ENCODE data around the gene CLCN4. TPM values are rescaled to one million over a fixed set of nuclear protein-coding genes. Genes with fewer than 3 reads are reported as not detected.
A peak's percentile ranks its signal among the peaks of the same experiment; 100 is the strongest.

Gene CLCN4
- total and polyA plus RNA-seq, 2 donors (not counting 1 experiment from before 2014, with no cell fraction given): 7.7 to 9.1 TPM

GRCh38 chrX:10175319-10175871 is 18.6 kb downstream of the CLCN4 start:
- Histone ChIP-seq H3K27me3 (replicated peaks in 1 of 4; ENCODE audit: control extremely low read depth in 1 of 4, control insufficient read depth in 3 of 4, insufficient read depth in 4 of 4, low read length in 3 of 4) (no peaks in the 10 kb centered on the region), H3K4me2 (replicated peaks; ENCODE audit: low read depth, low read length, poor library complexity, severe bottlenecking) (no peak overlapping the region), H3K36me3 (replicated peaks in 1 of 2; ENCODE audit: control extremely low read depth in 1 of 2, control insufficient read depth in 1 of 2, extremely low read depth in 1 of 2, insufficient read depth in 2 of 2, low read length in 1 of 2) (peaks cover 0 to 17% of the 10 kb centered on the region in 2 experiments), H3K27ac (ENCODE audit: low read length in 2 of 2) (no peak overlapping the region), H3K4me3 (ENCODE audit: control extremely low read depth in 1 of 5, extremely low read depth in 1 of 5, insufficient read depth in 1 of 5, low read depth in 2 of 5, low read length in 4 of 5) (no peak overlapping the region), H3K4me1 (ENCODE audit: control insufficient read depth in 2 of 2, insufficient read depth in 2 of 2, low read length in 2 of 2) (peaks cover 3 to 15% of the 10 kb centered on the region in 2 donors), H2AFZ (ENCODE audit: insufficient read depth, low read depth, low read length, poor library complexity, severe bottlenecking) (no peak overlapping the region), H3K79me2 (ENCODE audit: control insufficient read depth, insufficient read depth, low read length) (peaks cover 64% of the 10 kb centered on the region), H4K20me1 (ENCODE audit: control insufficient read depth, insufficient read depth, low read length, poor library complexity, severe bottlenecking) (peaks cover 54% of the 10 kb centered on the region), H3K9me3 (ENCODE audit: control extremely low read depth in 1 of 3, control insufficient read depth in 2 of 3, insufficient read depth in 1 of 3, low read length in 2 of 3) (no peaks in the 10 kb centered on the region), H3K9ac (ENCODE audit: low read length) (no peak overlapping the region)
- TF ChIP-seq, protein P1, sequence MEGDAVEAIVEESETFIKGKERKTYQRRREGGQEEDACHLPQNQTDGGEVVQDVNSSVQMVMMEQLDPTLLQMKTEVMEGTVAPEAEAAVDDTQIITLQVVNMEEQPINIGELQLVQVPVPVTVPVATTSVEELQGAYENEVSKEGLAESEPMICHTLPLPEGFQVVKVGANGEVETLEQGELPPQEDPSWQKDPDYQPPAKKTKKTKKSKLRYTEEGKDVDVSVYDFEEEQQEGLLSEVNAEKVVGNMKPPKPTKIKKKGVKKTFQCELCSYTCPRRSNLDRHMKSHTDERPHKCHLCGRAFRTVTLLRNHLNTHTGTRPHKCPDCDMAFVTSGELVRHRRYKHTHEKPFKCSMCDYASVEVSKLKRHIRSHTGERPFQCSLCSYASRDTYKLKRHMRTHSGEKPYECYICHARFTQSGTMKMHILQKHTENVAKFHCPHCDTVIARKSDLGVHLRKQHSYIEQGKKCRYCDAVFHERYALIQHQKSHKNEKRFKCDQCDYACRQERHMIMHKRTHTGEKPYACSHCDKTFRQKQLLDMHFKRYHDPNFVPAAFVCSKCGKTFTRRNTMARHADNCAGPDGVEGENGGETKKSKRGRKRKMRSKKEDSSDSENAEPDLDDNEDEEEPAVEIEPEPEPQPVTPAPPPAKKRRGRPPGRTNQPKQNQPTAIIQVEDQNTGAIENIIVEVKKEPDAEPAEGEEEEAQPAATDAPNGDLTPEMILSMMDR (IDR thresholded peaks at IDR 0.05): no peak
- no peak for TF ChIP-seq EZH2 (IDR thresholded peaks at IDR 0.05; ENCODE audit: borderline replicate concordance, insufficient read depth, low read depth, low read length, poor library complexity, severe bottlenecking)
- intact Hi-C loops (cut with micrococcal nuclease): no loop called here
- ChIA-PET CTCF (interaction anchor here (1.9 kb wide), 1 partner anchor 15 kb away, joined by 9 read pairs; no protein-coding TSS in a partner anchor), POLR2A (no interaction called here)
- H3K9me3 Mint-ChIP-seq (ENCODE audit: insufficient read depth): no peaks in the 10 kb centered on the region
- peak overlapping the region; percentile 20 for H3K27ac Mint-ChIP-seq
- no peaks in the 10 kb centered on the region for H3K27me3 Mint-ChIP-seq
- peaks cover 23% of the 10 kb centered on the region for H3K4me1 Mint-ChIP-seq
- DNase-seq (no peak), ATAC-seq (ENCODE audit: low read depth) (no peak)
- WGBS (ENCODE audit: insufficient coverage): 96% methylated on average over 3 of the region's 8 CpGs
- no peak overlapping the region for H3K4me3 Mint-ChIP-seq

- peaks cover 3 to 11% of the 10 kb centered on the region in 2 donors for H3K4me1 ChIP-seq (ENCODE audit: control insufficient read depth in 2 of 2, insufficient read depth in 2 of 2, low read length in 2 of 2)
- Mint-ChIP-seq H3K4me3 (no peak overlapping the region), H3K9me3 (ENCODE audit: insufficient read depth) (no peaks in the 10 kb centered on the region), H3K27ac (peak overlapping the region; percentile 71), H3K27me3 (no peaks in the 10 kb centered on the region), H3K4me1 (peaks cover 20% of the 10 kb centered on the region)
- ATAC-seq (ENCODE audit: low read depth): no peak
- DNase-seq: no peak
- TF ChIP-seq, protein P1 (IDR thresholded peaks at IDR 0.05): no peak
- no peak for TF ChIP-seq EZH2 (IDR thresholded peaks at IDR 0.05; ENCODE audit: borderline replicate concordance, insufficient read depth, low read depth, low read length, poor library complexity, severe bottlenecking)
- intact Hi-C loops (cut with micrococcal nuclease): no loop called here
- H2AFZ ChIP-seq (ENCODE audit: insufficient read depth, low read depth, low read length, poor library complexity, severe bottlenecking): no peak overlapping the region
- ChIA-PET CTCF (interaction anchor here (0.8 to 1.9 kb wide), 3 partner anchors 8 to 546 kb away, joined by 3 to 7 read pairs (median 3); no protein-coding TSS in a partner anchor), POLR2A (no interaction called here)
- no peaks in the 10 kb centered on the region for H3K9me3 ChIP-seq (ENCODE audit: control extremely low read depth in 1 of 3, control insufficient read depth in 2 of 3, insufficient read depth in 1 of 3, low read length in 2 of 3)
- H3K36me3 ChIP-seq (replicated peaks in 1 of 2; ENCODE audit: control extremely low read depth in 1 of 2, control insufficient read depth in 1 of 2, extremely low read depth in 1 of 2, insufficient read depth in 2 of 2, low read length in 1 of 2): peaks cover 0 to 17% of the 10 kb centered on the region in 2 experiments
- peaks cover 56% of the 10 kb centered on the region for H3K79me2 ChIP-seq (ENCODE audit: control insufficient read depth, insufficient read depth, low read length)
- WGBS (ENCODE audit: insufficient coverage): 83% methylated on average over 5 of the region's 16 CpGs
- no peak overlapping the region for H3K4me3 ChIP-seq (ENCODE audit: control extremely low read depth in 1 of 5, extremely low read depth in 1 of 5, insufficient read depth in 1 of 5, low read depth in 2 of 5, low read length in 4 of 5)
- peaks cover 54% of the 10 kb centered on the region for H4K20me1 ChIP-seq (ENCODE audit: control insufficient read depth, insufficient read depth, low read length, poor library complexity, severe bottlenecking)
- H3K27ac ChIP-seq (ENCODE audit: low read length in 2 of 2): no peak overlapping the region
- no peaks in the 10 kb centered on the region for H3K27me3 ChIP-seq (replicated peaks in 1 of 4; ENCODE audit: control extremely low read depth in 1 of 4, control insufficient read depth in 3 of 4, insufficient read depth in 4 of 4, low read length in 3 of 4)
- H3K9ac ChIP-seq (ENCODE audit: low read length): no peak overlapping the region
- no peak overlapping the region for H3K4me2 ChIP-seq (replicated peaks; ENCODE audit: low read depth, low read length, poor library complexity, severe bottlenecking)
These were observed 19.6 kb downstream of the CLCN4 start for GRCh38 chrX:10176121-10177003.
